NCI-H748 treated with DMSO at 0.1 percent for 48 hours (cell line): ENCODE results near the gene MICAL1.

ENCODE experiments used
- DNase-seq: peaks from one replicate; lab custom pipeline; 2025; lab: John Stamatoyannopoulos, UW

MICAL1 gene

DNA sequence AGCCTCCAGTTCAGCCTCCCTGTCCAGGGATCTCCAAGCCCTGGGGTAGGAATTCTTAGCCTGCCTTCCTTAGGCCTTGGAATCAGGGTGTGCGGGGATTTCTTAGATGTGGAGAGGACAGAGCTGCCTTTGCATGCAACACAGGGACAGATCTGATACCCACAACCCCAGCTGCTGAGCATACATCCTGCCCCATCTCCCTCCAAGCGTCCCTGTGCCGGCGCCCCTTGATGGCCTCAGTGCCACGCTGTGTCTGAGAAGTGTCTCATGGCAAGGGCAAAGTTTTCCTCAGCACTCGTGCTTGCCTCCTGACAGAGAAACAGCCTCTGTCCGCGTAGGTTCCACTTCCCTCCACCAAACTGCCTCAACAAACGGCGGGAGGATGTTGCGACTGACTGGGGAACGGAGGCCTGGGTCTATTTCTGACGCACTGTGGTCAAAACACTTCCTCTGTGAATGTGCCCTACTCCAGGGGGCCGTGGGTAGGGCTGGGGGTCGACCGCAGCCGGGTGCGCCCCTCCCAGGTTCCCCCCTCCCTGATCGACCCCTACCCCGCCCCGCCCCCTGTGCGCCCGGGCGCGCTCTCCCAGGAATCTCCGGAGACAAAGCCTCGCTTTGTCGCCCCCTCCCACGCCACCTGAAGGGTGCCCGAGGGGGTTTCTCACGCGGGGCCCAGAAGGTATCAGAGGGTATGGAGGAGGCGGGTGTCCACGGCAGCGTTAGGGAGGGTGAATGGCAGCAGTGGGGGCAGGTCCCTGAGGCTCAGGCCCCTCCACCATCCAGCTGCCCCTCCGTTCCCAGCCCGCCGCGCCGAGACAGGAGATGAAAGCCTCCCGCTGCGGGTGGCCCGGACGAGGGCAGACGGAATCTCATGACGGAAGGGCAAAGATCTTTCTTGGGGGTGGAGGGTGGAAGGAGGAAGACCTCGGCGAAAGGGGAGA lies 806 bp downstream of the MICAL1 start:
- DNase-seq: peak; percentile 39

DNA sequence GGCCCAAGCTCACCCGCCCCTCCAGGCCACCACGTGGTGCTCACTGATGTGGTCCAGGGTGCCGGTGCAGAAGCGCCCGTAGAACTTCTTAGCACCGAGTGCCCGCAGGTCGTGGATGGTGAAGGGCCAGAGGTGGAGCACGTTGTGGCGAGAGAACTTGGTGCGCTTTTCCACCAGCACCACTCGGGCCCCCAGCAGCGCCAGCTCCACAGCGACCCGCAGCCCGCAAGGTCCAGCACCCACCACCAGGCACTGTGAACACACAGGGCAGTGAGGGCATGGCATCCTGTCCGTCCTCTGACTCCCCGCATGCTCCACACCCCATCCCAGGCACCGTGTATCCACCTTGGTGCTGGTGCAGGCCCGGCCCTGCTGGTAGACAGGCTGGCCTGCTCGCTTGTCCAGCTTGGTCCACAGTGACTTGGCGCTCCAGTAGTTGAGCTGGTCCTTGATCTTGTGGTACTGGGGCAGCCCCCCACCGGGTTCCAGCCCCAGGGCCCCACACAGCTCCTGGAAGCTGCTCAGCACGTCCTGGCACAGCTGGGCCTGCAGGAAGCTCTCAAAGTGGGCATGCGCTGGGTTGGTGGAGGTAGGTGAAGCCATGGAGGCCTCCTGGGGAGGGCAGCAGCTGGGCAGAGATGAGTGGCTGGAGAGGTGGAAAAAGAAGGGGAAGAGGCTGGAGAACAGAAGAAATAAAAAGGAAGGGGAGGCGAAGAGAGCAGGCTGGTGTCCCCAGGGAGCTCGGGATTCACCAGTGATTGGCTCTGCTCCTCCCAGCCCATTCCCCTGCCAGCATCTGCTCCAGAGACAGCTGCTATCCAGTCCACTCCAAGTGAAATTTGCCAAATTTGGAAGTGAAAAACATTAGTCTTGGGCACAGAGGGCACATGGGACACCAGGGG lies 1.7 kb downstream of the MICAL1 start:
- DNase-seq: no peak

DNA sequence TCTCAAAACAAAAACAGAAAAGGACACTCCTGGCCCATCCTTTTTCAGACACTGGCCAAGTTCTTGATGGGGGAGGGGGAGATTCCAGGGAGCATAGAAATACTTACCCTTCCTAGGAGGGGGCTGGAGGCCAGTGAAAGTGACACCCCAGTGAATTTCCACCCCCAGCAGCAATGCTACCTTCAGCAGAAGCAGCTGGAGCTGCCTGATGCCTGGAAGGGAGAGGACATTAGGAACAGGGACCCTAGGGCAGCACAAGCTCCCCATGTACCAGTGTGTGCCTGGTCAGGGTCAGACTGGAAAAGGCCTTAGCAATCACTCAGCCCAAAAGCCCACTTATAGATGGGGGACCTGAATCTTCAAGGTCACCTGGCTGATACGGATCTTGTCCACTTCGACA lies 2.4 kb downstream of the MICAL1 start:
- no peak for DNase-seq

DNA sequence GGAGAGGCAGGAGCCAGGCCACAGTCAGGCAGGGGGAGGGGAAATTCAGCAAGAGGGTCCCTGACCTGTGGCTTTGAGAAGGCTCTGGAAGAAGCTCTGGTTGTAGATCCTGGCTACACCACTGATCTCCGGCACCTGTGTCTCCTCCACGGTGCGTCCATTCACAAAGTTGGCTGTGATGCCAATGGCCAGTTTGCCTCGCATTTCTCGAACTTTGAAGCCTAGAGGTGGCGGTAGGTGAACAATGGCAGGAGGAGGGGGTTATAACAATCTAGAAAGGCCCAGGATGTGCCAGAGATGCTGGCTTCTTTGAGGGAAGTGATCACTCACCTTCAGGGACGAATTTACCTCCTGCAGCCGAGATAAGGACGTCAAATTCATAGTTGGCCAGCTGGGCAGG lies 3.4 kb downstream of the MICAL1 start:
- no peak for DNase-seq

DNA sequence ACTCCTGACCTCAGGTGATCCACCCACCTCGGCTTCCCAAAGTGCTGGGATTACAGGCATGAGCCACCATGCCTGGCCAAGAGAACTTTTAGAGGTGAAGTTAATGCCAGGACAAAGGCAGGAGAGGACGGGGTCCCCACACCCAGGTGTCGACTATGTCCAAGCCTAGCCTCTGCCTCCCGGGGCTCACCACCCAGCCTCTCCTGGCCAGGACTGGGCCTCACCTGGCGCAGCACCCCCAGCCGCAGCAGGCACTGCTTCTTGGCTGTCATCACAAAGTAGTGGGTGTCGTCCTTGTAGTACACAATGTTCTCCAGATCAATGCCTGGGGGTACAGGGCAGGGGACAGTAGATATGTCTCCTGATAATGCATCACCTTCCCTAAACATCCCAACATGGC lies 4.2 kb downstream of the MICAL1 start:
- no peak for DNase-seq

DNA sequence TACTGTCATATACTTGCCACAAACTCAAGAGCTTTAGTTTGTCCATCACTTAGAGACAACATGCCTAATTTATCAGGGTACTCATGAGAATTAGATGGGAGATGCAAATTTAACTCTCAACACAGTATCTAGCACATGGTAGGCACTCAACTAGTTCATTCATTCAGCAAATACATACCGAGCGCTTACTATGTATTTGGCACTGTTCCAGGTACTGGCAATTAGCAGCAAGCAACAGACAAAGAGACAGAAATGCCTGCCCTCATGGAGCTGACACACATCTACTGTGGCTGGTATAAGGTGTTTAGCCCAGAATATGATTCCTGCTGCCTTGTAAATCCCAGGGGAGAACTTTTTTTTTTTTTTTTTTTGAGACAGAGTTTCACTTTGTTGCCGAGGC lies 4.8 kb downstream of the MICAL1 start:
- no peak for DNase-seq

DNA sequence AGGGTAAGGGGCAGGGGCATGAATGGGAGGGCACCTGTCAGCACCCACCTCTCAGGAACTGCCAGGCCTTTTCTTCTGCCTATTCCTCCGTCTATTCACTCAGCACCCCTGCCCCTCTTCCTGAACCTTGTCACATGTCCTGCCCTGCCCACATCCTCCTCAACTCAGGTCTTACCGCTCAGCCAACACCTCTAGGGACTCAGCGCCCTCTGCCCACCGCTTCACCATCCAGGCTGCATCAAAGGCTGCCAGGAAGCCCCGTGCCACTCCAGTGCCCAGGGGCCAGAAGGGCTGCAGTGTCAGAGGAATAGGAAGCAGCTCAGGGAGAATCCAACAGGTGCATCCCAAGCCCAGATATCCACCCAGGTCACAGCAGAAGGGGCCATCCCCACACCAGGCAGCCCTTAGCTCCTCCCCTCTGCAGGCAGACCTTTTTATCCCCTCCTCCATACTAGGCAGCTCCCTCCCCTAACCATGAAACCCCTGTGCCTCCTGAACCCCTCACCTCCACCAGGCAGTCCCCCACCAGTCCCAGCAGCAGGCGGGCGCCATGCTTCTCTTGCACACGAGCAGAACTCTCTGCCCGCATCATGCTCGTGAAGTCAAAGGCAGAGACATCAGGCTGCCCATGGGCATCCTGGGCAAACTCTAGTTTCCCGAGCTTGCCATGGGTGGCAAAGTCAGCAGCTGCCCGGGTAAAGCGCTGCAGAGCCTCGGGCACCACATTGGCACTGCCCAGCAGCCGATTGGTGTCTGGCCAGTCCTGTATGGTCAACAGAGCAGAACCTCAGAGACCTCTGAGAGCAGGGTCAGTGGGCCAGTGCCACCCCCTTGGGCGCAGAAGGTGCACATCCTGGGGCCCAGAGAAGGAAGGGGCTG lies 5.5 kb downstream of the MICAL1 start:
- DNase-seq: no peak

DNA sequence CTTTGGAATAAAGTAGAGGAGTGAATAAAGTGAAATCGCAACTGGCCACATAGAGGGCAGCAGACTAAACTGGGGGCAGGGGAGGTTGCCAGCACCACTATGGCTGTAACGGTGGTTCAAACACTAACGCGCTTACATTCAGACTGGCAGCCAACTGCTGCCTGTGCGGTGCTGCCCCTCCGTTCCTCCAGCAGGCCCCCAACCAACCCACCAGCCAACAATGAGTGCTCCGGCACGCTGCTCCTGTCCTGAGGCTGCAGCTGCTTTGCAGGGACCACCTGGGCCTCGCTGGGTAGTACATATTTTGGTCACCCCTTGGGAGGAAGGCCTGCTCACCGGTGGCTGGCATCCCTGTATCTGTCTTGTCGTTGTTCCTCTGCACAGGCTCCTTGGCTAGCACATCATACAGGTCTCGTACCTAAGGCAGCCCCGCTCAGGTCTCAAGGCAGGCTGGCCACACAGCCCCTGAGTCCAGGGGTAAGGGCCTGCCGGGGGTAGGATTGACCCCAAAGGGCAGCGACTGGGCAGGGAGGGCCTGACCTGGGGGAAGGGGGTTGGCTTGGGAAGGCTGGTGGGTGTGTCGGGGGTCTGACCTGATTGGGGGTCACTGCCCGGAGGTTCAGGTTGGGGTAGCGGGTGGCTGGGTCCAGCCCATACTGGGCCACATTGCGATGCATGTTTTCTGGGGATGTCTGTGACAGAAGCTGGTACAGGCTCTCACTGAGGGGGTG lies 6.3 kb downstream of the MICAL1 start:
- no peak for DNase-seq

DNA sequence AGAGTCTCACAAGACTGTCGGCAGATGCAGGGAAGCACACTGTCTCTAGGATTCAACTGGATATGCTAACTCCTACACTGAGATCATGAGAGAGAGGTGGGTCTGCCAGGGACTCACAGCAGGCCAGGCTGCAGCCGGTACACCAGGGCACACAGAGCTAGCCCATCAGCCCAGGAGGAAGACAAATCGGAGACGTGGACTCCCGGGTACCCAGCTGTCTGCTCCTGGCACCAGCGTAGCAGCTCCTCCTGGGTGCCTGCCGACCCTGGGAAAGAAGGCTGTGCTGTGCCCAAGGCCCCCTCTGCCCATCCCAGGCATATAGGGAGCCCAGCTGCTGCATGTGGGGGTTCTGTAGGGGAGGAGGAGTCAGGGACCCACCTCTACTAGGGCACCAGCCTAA lies 7.0 kb downstream of the MICAL1 start:
- DNase-seq: no peak

DNA sequence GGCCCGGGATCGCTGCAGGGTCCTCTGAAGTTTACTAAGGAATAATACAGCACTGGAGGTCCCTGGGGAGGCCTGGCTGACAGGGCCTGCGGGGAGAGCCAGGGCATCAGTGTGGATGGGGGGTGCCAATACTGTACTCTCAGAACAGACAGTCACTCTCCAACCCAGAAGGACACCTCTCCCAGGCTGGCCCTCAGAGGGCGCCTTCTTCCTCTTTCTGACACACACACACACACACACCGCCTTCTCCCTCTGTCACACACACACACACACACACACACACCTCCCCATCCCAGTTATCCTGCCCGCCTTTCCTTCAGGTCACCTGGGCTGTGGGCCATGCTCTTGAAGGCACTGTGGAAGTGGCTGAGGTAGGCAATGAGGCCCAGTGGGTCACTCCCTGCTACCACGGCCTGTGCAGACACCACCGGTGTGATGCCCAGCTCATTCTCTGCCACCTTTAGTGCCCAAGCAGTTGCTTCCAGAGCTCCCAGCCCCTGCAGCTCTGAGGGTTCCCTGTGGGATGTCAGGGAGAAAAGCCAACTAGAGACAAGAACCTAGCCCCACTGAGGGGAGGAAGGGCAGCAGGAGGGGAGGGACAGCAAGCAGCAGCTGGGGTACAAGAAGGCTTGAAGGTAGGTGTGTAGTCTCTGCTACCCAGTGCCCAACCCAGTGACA lies 7.6 kb downstream of the MICAL1 start:
- DNase-seq: no peak

DNA sequence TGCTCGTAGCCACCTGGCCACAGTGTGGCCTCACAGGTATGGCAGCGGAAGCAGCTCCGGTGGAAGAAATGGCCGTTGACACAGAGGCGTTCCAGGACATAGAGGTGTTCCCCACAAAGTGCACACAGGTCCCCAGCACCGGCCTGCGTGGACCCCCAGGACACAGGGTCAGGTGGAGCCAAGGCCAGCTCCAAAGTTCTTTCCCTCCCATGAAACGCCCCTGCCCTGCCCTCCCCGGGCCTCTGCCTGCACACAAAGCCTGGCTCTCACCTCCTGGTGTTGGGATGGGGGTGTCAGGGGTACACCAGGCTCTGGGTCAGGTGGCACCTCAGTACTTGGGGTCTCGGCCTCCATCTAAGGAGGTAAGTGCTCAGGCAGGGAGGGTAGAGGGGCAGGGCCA lies 8.5 kb downstream of the MICAL1 start:
- DNase-seq: no peak

DNA sequence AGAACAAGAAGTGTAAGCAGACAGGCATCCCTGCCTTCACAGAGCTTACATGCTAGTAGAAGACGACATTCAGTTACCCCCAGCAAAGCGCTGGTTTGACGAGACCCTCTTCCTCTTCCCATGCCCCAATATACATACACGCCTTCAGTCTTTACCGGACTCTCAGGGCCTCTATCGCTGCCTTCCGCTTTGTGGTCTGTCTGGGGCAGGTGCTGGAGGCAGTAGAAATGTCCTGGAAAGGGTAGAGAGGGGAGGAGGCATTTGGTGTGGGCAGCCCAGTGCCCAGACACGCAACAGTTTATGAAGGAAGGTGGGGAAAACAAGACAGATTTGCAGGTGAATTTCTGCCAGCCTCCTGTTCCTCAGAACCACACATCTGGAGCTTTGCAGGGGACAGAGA lies 9.0 kb downstream of the MICAL1 start:
- no peak for DNase-seq

DNA sequence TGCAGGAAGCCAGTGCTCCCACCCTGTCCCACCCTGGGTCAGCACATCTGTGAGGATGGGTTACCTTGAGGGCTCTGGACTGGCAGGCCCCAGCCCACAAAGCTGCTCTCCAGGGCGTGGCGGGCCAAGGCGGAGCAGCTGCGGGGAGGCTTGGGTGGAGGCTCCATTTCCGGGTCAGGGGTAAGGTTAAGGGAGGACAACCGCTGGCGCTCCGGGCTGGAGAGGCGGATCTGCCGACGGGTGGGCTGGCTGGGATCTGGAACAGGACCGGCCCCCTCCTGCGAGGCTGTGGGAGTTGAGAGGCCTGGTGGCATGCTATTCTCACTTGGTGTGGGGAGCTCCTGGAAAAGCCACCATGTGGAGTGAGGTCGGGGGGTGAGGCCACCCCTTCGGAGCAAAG lies 9.5 kb downstream of the MICAL1 start:
- DNase-seq: no peak

DNA sequence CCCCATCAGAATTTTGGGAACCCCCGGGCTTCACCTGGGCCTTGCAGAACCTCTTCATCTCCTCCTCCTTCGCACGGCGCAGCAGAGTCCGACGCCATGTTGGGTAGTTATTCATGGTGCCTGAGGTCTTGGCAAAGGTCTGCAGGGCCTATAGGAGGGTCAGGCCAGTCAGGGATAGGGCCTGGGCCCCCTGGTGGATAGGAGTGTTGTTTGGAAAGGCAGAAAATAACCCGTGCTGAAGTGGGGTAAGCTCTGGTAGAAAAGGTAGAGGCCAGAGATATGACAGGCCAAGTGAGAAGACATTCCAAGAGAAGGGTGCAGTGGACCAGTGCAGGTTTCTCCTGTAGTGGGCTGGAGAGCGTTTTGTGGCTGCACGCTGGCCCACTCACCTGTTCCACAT lies 10.2 kb downstream of the MICAL1 start:
- DNase-seq: no peak

DNA sequence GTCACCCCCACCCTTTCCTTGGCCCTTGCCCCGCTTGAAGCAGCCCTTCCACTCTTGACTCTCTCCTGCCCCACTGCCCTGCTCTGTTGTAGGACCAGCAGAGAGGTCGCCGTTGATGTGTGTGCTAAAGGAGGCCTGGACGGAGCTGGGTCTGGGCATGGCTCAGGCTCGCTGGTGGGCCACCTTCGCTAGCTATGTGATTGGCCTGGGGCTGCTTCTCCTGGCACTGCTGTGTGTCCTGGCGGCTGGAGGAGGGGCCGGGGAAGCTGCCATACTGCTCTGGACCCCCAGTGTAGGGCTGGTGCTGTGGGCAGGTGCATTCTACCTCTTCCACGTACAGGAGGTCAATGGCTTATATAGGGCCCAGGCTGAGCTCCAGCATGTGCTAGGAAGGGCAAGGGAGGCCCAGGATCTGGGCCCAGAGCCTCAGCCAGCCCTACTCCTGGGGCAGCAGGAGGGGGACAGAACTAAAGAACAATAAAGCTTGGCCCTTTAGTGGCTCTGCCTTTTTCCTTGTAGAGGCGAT lies 12.1 kb downstream of the MICAL1 start:
- no peak for DNase-seq

DNA sequence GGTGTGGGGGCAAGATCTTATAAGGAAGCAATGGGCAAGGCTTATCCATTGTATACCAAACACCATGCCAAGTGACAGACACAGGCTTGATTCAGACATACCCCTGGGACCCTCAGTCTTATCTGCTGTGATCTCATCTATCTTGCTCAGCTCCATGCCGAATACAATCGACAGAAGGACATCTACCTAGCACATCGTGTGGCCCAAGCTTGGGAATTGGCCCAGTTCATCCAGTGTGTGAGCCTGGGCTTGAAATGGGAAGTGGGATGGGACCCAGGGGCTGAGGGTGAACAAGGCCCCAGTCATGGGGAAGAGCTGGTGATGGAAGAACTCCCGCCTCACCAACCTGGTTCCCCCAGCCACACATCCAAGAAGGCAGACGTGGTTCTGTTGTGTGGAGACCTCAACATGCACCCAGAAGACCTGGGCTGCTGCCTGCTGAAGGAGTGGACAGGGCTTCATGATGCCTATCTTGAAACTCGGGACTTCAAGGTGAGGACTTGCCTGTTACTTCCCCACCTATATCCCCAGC lies 13.1 kb downstream of the MICAL1 start:
- DNase-seq: no peak

DNA sequence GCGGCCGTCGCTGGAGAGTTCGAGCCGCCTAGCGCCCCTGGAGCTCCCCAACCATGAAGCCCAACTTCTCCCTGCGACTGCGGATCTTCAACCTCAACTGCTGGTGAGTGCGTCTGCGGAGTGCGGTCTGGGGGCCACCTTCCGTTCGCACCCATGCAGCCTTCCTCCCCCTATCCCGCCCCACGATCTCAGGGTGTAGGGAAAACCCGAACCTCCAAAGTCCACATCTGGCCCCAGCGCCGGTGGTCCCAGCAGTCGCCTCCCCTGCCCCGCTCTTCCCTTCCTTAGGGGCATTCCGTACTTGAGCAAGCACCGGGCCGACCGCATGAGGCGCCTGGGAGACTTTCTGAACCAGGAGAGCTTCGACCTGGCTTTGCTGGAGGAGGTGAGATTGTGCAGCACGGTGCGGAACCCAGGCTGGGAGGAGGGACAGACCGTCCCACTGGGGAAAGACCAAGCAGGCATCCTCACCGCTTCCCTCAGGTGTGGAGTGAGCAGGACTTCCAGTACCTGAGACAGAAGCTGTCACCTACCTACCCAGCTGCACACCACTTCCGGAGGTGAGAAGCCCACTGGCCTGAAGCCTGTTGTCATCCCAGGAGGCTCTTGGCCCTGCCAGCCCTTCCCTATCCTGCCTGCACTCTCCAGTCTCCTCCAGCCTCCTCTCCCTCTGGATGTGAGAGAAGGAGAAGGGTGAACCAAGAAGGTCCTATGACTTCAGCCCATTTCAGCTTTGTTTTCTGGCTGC lies 14.3 kb downstream of the MICAL1 start:
- peak; percentile 14 for DNase-seq

DNA sequence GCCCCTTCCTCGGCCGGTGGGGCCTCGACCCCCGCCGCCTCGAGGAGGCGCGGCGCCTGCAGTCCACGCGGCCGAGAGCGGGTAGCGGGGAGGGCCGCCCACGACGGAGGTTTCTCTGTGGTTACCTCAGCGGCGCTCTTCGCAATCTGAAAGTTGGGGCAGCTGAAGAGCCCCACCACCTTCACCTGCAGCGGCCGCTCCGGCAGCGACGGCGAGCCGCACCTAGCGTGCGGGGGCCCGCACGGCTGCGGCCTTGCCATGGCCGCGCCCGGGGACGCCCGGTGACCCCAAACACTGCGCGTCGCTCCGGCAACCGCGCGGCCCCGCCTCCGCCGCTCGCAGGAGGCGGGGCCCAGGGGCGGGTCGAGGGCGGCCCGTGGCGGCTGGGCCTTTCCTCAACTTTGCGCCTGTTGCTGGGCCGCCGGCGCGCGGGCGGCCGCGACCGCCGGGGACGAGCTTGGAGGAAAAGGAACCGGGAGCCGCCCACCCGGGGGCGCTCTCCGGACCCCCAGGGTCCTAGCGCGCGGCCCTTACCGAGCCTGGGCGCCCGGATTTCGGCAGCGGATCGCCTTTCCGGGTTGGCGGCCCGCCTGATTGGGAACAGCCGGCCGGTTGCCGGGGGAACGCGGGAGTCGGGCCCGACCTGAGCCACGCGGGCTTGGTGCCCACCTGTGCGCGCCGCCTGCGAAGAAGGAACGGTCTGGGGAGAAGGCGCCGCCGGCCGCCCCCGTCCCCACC lies 15.1 kb downstream of the MICAL1 start, which contains the start of the genes PPIL6 and SMPD2:
TSS of gene PPIL6 (minus strand) at position 298 of the 738 bp plus-strand sequence. CDS start at position 260, 38 bp downstream.
TSS of gene SMPD2 (plus strand) at position 394 of the 738 bp plus-strand sequence. CDS start 398 bp downstream, outside the sequence.
- DNase-seq: peak; percentile 67
